ENCODE data around the gene LRRC15.

Gene LRRC15

GRCh38 chr3:194306109-194306686 lies 63.3 kb downstream of the LRRC15 start:
- TF ChIP-seq, protein P1, sequence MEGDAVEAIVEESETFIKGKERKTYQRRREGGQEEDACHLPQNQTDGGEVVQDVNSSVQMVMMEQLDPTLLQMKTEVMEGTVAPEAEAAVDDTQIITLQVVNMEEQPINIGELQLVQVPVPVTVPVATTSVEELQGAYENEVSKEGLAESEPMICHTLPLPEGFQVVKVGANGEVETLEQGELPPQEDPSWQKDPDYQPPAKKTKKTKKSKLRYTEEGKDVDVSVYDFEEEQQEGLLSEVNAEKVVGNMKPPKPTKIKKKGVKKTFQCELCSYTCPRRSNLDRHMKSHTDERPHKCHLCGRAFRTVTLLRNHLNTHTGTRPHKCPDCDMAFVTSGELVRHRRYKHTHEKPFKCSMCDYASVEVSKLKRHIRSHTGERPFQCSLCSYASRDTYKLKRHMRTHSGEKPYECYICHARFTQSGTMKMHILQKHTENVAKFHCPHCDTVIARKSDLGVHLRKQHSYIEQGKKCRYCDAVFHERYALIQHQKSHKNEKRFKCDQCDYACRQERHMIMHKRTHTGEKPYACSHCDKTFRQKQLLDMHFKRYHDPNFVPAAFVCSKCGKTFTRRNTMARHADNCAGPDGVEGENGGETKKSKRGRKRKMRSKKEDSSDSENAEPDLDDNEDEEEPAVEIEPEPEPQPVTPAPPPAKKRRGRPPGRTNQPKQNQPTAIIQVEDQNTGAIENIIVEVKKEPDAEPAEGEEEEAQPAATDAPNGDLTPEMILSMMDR (conservative IDR thresholded peaks at IDR 0.05; ENCODE audit: control insufficient read depth, insufficient read depth, low read depth, low read length), result no peak
- H3K4me3 ChIP-seq (ENCODE audit: control insufficient read depth, low read depth, low read length), result no peak overlapping the region
- DNase-seq (ENCODE audit: low read depth), result no peak

DNA sequence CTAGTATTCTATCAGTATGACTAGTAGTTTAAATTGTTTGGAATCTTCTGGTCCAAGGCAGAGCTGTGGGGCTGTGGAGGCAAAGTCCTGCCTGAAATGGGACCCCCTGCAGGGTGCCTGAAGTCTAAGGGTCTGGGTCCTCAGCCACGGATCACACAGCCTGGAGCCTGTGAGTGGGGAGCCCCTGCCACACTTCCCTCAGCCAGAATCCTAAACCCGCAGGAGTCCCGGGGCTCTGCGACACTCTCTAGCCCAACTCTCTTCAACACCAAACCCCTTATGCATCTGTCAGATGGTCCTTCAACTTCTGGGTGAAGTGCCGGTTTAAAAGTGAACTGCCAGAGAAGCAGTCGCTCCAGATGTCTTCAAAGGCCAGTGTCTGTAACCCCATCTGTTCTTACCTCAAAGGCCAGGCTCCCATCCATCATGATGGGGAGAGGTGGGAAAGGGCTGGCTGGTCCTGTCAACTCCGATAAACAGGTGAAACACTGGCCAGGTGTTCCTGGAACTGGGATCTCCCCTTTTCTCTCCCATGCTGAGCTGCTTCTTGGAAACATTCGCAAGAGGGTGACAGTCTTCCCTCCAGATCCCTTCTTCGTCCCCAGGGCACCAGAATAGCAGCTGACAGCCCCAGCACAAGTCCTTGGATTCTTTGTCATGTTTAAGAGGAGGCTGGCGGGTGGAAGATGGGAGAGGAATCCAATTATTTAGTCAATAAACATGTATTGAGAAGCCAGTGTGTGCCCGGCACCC lies 64.0 kb downstream of the LRRC15 start:
- TF ChIP-seq, protein P1 (conservative IDR thresholded peaks at IDR 0.05; ENCODE audit: control insufficient read depth, insufficient read depth, low read depth, low read length), result no peak
- no peak for DNase-seq (ENCODE audit: low read depth)
- H3K4me3 ChIP-seq (ENCODE audit: control insufficient read depth, low read depth, low read length), result no peak overlapping the region
